A549 (cell line): ENCODE data around the gene TXLNG. TPM values are rescaled to one million over a fixed set of nuclear protein-coding genes. Genes with fewer than 3 reads are reported as not detected.
A peak's percentile ranks its signal among the peaks of the same experiment; 100 is the strongest.

Source experiments
- ATAC-seq, 2 experiments: fragments of 200-7000 bp in 1 of 2; fragments of >200 bp in 1 of 2; cut with Nextera tagmentation in 1 of 2; cut with Tn5 transposase in 1 of 2; 3 replicates each; pipeline versions ENCODE4 v1.8.0 to v1.9.1; 2018 to 2020; ENCODE audit warnings: mild to moderate bottlenecking in 1 of 2, moderate library complexity in 1 of 2
- CTCF ChIA-PET: fragments of 300-600 bp; sonication (Branson Sonifier 250); formaldehyde crosslinking; extraction: SDS; loops from one replicate; lab custom pipeline; 2021; ENCODE audit warnings: antibody characterized with exemption, inconsistent platforms; lab: Yijun Ruan, JAX
- POLR2A ChIA-PET: fragments of 350-600 bp; formaldehyde crosslinking; extraction: SDS; loops from one replicate; lab custom pipeline; 2021; ENCODE audit warnings: antibody characterized with exemption, inconsistent platforms; lab: Yijun Ruan, JAX
- DNase-seq, 2 experiments: peaks; one replicate each; pipeline versions ENCODE4 v3.0.0 to v3.0.0-alpha.2; 2011 to 2016; ENCODE audit warnings: low read depth in 1 of 2, low spot score in 1 of 2
- FAIRE-seq: peaks from 2 replicates; lab custom pipeline; 2011; peaks lifted over from hg19 to GRCh38; lab: Jason Lieb, UNC
- H3K27ac ChIP-seq, 2 experiments: fragments of >200 bp; sonication (Bioruptor Twin); formaldehyde crosslinking; 3 replicates each; pipeline ENCODE4 v1.5.1; 2016 to 2017
- H3K4me1 ChIP-seq: fragments of >200 bp; sonication (Bioruptor Twin); formaldehyde crosslinking; 3 replicates; pipeline ENCODE4 v1.6.1; 2016
- H3K4me2 ChIP-seq: fragments of >200 bp; sonication (Bioruptor Twin); formaldehyde crosslinking; 3 replicates; pipeline ENCODE4 v1.6.1; 2016
- H3K4me3 ChIP-seq: fragments of >200 bp; sonication (Bioruptor Twin); formaldehyde crosslinking; 3 replicates; pipeline ENCODE4 v1.5.1; 2016
- H3K9me3 ChIP-seq: fragments of >200 bp; sonication (Bioruptor Twin); formaldehyde crosslinking; 3 replicates; pipeline ENCODE4 v1.6.1; 2016
- ATOH8 ChIP-seq: fragments of 250-450 bp; sonication (Bioruptor Pico); IDR thresholded peaks from 2 replicates; pipeline ENCODE4 v1.5.0; 2020; ENCODE audit warnings: low read depth, mild to moderate bottlenecking, moderate library complexity
- BHLHE40 ChIP-seq: IDR thresholded peaks from 2 replicates; pipeline ENCODE4 v1.6.1; 2012; ENCODE audit warnings: low read depth, low read length, inconsistent platforms
- CEBPB ChIP-seq, 2 experiments: fragments of >200 bp in 1 of 2; sonication (Bioruptor Twin) in 1 of 2; formaldehyde crosslinking in 1 of 2; IDR thresholded peaks; 2 replicates each; pipeline ENCODE4 v1.6.1; 2012 to 2016
- CHD2 ChIP-seq: fragments of 150-350 bp; IDR thresholded peaks from 2 replicates; pipeline ENCODE4 v1.6.1; 2014; ENCODE audit warnings: low read length; ENCODE audit not compliant: partially characterized antibody
- CTCF ChIP-seq: fragments of >200 bp; sonication (Bioruptor Twin); formaldehyde crosslinking; IDR thresholded peaks from 3 replicates; pipeline ENCODE4 v1.5.1; 2016
- ESRRA ChIP-seq: fragments of 150-350 bp; IDR thresholded peaks from 2 replicates; pipeline ENCODE4 v1.6.1; 2014; ENCODE audit warnings: mild to moderate bottlenecking, low read length, borderline replicate concordance
- FOSB ChIP-seq: fragments of 250-450 bp; sonication (Bioruptor Pico); IDR thresholded peaks from 2 replicates; pipeline ENCODE4 v1.5.0; 2020; ENCODE audit warnings: mild to moderate bottlenecking, moderate library complexity
- FOSL2 ChIP-seq, 2 experiments: fragments of 450-650 bp in 1 of 2; fragments of >200 bp in 1 of 2; sonication (Bioruptor Twin) in 1 of 2; formaldehyde crosslinking; IDR thresholded peaks; 2 replicates each; pipeline versions ENCODE4 v1.5.0 to v1.6.1; 2016 to 2020; ENCODE audit warnings: mild to moderate bottlenecking in 1 of 2, moderate library complexity in 1 of 2
- FOXS1 ChIP-seq: fragments of 250-450 bp; sonication (Bioruptor Pico); IDR thresholded peaks from 2 replicates; pipeline ENCODE4 v1.5.0; 2020; ENCODE audit warnings: mild to moderate bottlenecking, moderate library complexity
- HES2 ChIP-seq: fragments of >200 bp; sonication (Bioruptor Twin); formaldehyde crosslinking; IDR thresholded peaks from 2 replicates; pipeline ENCODE4 v1.6.1; 2016
- HMGXB4 ChIP-seq: fragments of 250-450 bp; sonication (Bioruptor Pico); IDR thresholded peaks from 2 replicates; pipeline ENCODE4 v1.5.0; 2021; ENCODE audit warnings: mild to moderate bottlenecking, moderate library complexity, borderline replicate concordance
- JUNB ChIP-seq: fragments of >200 bp; sonication (Bioruptor Twin); formaldehyde crosslinking; IDR thresholded peaks from 2 replicates; pipeline ENCODE4 v1.6.1; 2016
- MAFK ChIP-seq: fragments of 450-650 bp; IDR thresholded peaks from 2 replicates; pipeline ENCODE4 v1.6.1; 2014; ENCODE audit not compliant: partially characterized antibody
- MAZ ChIP-seq: fragments of 150-350 bp; IDR thresholded peaks from 2 replicates; pipeline ENCODE4 v1.6.1; 2014; ENCODE audit warnings: antibody characterized with exemption, low read depth, low read length, borderline replicate concordance
- MYC ChIP-seq: IDR thresholded peaks from 2 replicates; pipeline ENCODE4 v1.6.1; 2012; ENCODE audit warnings: mild to moderate bottlenecking, inconsistent platforms, low read length, improper control_type of control experiment, borderline replicate concordance
- NFE2L2 ChIP-seq: fragments of 150-350 bp; conservative IDR thresholded peaks from 2 replicates; pipeline ENCODE4 v1.6.1; 2014; ENCODE audit warnings: low read length
- NPAS2 ChIP-seq: fragments of 250-450 bp; sonication (Bioruptor Pico); IDR thresholded peaks from 2 replicates; pipeline ENCODE4 v1.8.0; 2022; ENCODE audit warnings: mild to moderate bottlenecking, moderate library complexity, borderline replicate concordance
- NR3C1 ChIP-seq: fragments of >200 bp; sonication (Bioruptor Twin); formaldehyde crosslinking; IDR thresholded peaks from 3 replicates; pipeline ENCODE4 v1.6.1; 2017
- POLR2A ChIP-seq: IDR thresholded peaks from 2 replicates; pipeline ENCODE4 v1.6.1; 2012; ENCODE audit warnings: mild to moderate bottlenecking, low read length
- RAD21 ChIP-seq, 2 experiments: fragments of >200 bp in 1 of 2; sonication (Bioruptor Twin) in 1 of 2; formaldehyde crosslinking in 1 of 2; IDR thresholded peaks in 1 of 2; conservative IDR thresholded peaks in 1 of 2; 2 replicates in 1 of 2; 3 replicates in 1 of 2; pipeline ENCODE4 v1.6.1; 2012 to 2018; ENCODE audit warnings: inconsistent platforms in 1 of 2
- RARB ChIP-seq: fragments of 250-450 bp; sonication (Bioruptor Pico); IDR thresholded peaks from 2 replicates; pipeline ENCODE4 v1.8.0; 2021; ENCODE audit warnings: mild to moderate bottlenecking, moderate library complexity
- RNF2 ChIP-seq: fragments of 200-600 bp; sonication (generic); IDR thresholded peaks from 2 replicates; pipeline ENCODE4 v1.6.1; 2016; ENCODE audit warnings: low read depth, mild to moderate bottlenecking, antibody characterized with exemption, moderate library complexity, borderline replicate concordance
- TP53 ChIP-seq: fragments of 250-450 bp; sonication (Bioruptor Pico); IDR thresholded peaks from 2 replicates; pipeline ENCODE4 v1.5.0; 2021; ENCODE audit warnings: mild to moderate bottlenecking, moderate library complexity
- ZFP36 ChIP-seq: fragments of 450-650 bp; IDR thresholded peaks from 2 replicates; pipeline ENCODE4 v1.6.1; 2014; ENCODE audit warnings: borderline replicate concordance; ENCODE audit not compliant: partially characterized antibody
- WGBS: methylation state at CpG from one replicate; pipeline ENCODE4 v1.1.6; 2017; ENCODE audit errors: missing lambda C conversion rate; 5-methylcytosine and 5-hydroxymethylcytosine counted together
- polyA plus RNA-seq, 4 experiments: library from polyadenylated mRNA; depleted of rRNA in 3 of 4; stranded (reverse); fragments of >200 nt; fragmentation: RNase III in 1 of 4; extraction: RNeasy Plus Mini Kit Qiagen cat#74134 plus additional on column Dnase treatment in 1 of 4; gene quantifications; 2 replicates in 3 of 4; 3 replicates in 1 of 4; pipeline ENCODE4 v1.2.3, GENCODE V29; 2011 to 2017

The TXLNG gene
- polyA plus RNA-seq, 2 of the 4 experiments (the other 2 are of a cell fraction): 16.0 to 36.8 TPM

GRCh38 chrX:16826207-16826606 is 39.9 kb downstream of the TXLNG start:
- no peak overlapping the region for H3K4me3 ChIP-seq
- ChIA-PET POLR2A (interaction anchor here (1.0 kb wide), 1 partner anchor 107 kb away, joined by 3 read pairs; no protein-coding TSS in a partner anchor), CTCF (interaction anchor here (0.6 to 6.8 kb wide), 34 partner anchors 9 to 415 kb away, joined by 3 to 70 read pairs (median 4); no protein-coding TSS in a partner anchor)
- FAIRE-seq (peak; percentile 43), DNase-seq (peak; percentile 41 to 72), ATAC-seq (peak; percentile 78 to 79; a peak in 5 of 6 replicates)
- H3K27ac ChIP-seq: peak overlapping the region; percentile 56 to 80
- H3K9me3 ChIP-seq: no peaks in the 10 kb centered on the region
- TF ChIP-seq RNF2 (no peak), FOSL2 (IDR thresholded peaks at IDR 0.05) (no peak), FOSL2 (CRISPR knock-in tag; IDR thresholded peaks at IDR 0.05) (peak; percentile 55), MAZ (no peak), RARB (CRISPR knock-in tag) (no peak), CHD2 (no peak), NFE2L2 (peak; percentile 66; the same call in 1 of the 2 replicates), CEBPB (IDR thresholded peaks at IDR 0.05) (no peak), HES2 (no peak), ESRRA (no peak), FOSB (CRISPR knock-in tag) (no peak), JUNB (no peak), MYC (no peak), NPAS2 (no peak), FOXS1 (CRISPR knock-in tag) (peak; percentile 76; the same call in 1 of the 2 replicates), POLR2A (no peak), RAD21 (conservative IDR thresholded peaks at IDR 0.05 in 1 of 2, IDR thresholded peaks at IDR 0.05 in 1 of 2) (peak; percentile 63 to 71), ATOH8 (CRISPR knock-in tag) (no peak), ZFP36 (no peak), NR3C1 (no peak), MAFK (peak; percentile 89), CTCF (peak; percentile 63), HMGXB4 (CRISPR knock-in tag) (no peak)
- H3K4me2 ChIP-seq: peak overlapping the region; percentile 40
- peaks cover 39% of the 10 kb centered on the region for H3K4me1 ChIP-seq
- 0% methylated on average over 3 of the region's 3 CpGs for WGBS

- POLR2A ChIA-PET: interaction anchor here (2.2 kb wide), 1 partner anchor 56 kb away, joined by 6 read pairs; no protein-coding TSS in a partner anchor
- Histone ChIP-seq H3K4me2 (peak overlapping the region; percentile 18; the same call in 1 of the 3 replicates), H3K9me3 (no peaks in the 10 kb centered on the region), H3K27ac (peak overlapping the region; percentile 56 to 80; a peak in 5 of 6 replicates), H3K4me3 (no peak overlapping the region), H3K4me1 (peaks cover 39% of the 10 kb centered on the region)
- ATAC-seq (peak in 1 of 2 experiments; percentile 26; a peak in 1 of 6 replicates), FAIRE-seq (no peak), DNase-seq (no peak)
- WGBS: 55% methylated on average over 2 of the region's 2 CpGs
- CTCF ChIA-PET: interaction anchor here (0.9 to 6.8 kb wide), 11 partner anchors 10 to 255 kb away, joined by 3 to 70 read pairs (median 11); no protein-coding TSS in a partner anchor
- no peak for TF ChIP-seq FOSB (CRISPR knock-in tag)
- no peak for TF ChIP-seq TP53 (CRISPR knock-in tag)
- no peak for TF ChIP-seq CTCF
- TF ChIP-seq BHLHE40: no peak
Measured at GRCh38 chrX:16827225-16827624, 41.0 kb downstream of the TXLNG start.
